ENCODE results near the gene KCND2.

DNA sequence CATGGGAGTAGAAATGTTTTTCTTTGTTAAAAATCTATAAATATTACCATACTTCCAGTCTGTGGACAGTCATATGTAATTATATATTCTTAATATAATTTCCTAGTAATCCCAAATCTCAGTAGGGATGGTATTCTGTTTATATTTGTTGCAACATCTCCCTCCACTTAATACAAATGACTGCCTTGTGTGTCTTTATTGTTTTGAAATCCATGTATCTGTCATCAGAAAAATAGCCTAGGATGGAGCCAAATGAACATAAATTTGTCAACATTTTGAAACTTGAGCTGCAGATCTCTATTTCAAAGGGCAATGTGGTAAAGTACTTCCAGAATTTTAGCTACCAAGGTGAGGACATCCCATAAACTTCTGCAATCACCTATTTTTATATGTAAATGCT lies 294.2 kb downstream of the KCND2 start:
- TF ChIP-seq, protein P1, sequence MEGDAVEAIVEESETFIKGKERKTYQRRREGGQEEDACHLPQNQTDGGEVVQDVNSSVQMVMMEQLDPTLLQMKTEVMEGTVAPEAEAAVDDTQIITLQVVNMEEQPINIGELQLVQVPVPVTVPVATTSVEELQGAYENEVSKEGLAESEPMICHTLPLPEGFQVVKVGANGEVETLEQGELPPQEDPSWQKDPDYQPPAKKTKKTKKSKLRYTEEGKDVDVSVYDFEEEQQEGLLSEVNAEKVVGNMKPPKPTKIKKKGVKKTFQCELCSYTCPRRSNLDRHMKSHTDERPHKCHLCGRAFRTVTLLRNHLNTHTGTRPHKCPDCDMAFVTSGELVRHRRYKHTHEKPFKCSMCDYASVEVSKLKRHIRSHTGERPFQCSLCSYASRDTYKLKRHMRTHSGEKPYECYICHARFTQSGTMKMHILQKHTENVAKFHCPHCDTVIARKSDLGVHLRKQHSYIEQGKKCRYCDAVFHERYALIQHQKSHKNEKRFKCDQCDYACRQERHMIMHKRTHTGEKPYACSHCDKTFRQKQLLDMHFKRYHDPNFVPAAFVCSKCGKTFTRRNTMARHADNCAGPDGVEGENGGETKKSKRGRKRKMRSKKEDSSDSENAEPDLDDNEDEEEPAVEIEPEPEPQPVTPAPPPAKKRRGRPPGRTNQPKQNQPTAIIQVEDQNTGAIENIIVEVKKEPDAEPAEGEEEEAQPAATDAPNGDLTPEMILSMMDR (conservative IDR thresholded peaks at IDR 0.05): no peak
- no peak for TF ChIP-seq EZH2 (IDR thresholded peaks at IDR 0.05; ENCODE audit: low read depth)
